OCI-LY1 (cell line): ENCODE results near the gene PDE4D.

Experiments
- EZH2 ChIP-seq: fragments of 200-600 bp; sonication (generic), shearing (Covaris generic); IDR thresholded peaks from 2 replicates; pipeline ENCODE4 v1.8.0; 2017; ENCODE audit warnings: borderline replicate concordance, mixed run types, mild to moderate bottlenecking, antibody characterized with exemption, low read length, moderate library complexity, mixed read lengths
- TF ChIP-seq, protein P1 (sequence below): fragments of 200-600 bp; sonication (generic), shearing (Covaris generic); IDR thresholded peaks from 2 replicates; pipeline ENCODE4 v1.5.1; 2017; ENCODE audit warnings: mild to moderate bottlenecking, antibody characterized with exemption, low read length, moderate library complexity, mixed read lengths

DNA sequence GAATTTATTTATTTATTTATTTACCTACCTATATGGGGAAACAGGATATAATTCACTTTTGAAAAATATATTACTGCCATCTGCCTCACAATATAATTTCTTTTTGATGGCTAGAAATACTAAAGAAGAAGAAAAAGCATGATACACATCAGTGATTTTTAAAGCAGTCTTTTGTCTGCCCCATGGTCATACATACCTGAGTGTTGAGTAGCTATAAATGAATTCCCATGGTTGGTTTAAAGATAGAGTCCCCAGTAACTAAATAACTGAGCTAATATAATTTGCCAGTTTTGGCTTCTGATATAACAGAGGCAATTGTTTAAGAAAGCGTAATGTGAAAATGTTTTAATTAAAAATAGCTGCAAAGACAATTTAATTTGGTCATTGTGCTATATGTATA is 447.8 kb downstream of the PDE4D start:
- TF ChIP-seq, protein P1, sequence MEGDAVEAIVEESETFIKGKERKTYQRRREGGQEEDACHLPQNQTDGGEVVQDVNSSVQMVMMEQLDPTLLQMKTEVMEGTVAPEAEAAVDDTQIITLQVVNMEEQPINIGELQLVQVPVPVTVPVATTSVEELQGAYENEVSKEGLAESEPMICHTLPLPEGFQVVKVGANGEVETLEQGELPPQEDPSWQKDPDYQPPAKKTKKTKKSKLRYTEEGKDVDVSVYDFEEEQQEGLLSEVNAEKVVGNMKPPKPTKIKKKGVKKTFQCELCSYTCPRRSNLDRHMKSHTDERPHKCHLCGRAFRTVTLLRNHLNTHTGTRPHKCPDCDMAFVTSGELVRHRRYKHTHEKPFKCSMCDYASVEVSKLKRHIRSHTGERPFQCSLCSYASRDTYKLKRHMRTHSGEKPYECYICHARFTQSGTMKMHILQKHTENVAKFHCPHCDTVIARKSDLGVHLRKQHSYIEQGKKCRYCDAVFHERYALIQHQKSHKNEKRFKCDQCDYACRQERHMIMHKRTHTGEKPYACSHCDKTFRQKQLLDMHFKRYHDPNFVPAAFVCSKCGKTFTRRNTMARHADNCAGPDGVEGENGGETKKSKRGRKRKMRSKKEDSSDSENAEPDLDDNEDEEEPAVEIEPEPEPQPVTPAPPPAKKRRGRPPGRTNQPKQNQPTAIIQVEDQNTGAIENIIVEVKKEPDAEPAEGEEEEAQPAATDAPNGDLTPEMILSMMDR = no peak
- no peak for TF ChIP-seq EZH2
